Panc1 (cell line): ENCODE measurements around the gene ZNF414. TPM values are rescaled to one million over a fixed set of nuclear protein-coding genes. Genes with fewer than 3 reads are reported as not detected.

Experiments used
- ATAC-seq: fragments of 200-7000 bp; cut with Tn5 transposase; 2 replicates; pipeline ENCODE4 v1.9.1; 2020; ENCODE audit warnings: mild to moderate bottlenecking, moderate library complexity
- BruUV-seq: library from RNA; stranded (reverse); fragments of 400-500 nt; replicated peaks from 2 replicates; lab custom pipeline; 2021; lab: Mats Ljungman, UMichigan
- CTCF ChIA-PET: fragments of 300-600 bp; sonication (Branson Sonifier 250); formaldehyde crosslinking; loops from one replicate; lab custom pipeline; 2022; ENCODE audit warnings: antibody characterized with exemption; lab: Charles Lee
- POLR2A ChIA-PET: fragments of 300-600 bp; sonication (Branson Sonifier 250); formaldehyde crosslinking; loops from one replicate; lab custom pipeline; 2022; ENCODE audit warnings: antibody characterized with exemption; lab: Charles Lee
- DNase-seq: peaks from one replicate; pipeline ENCODE4 v3.0.0-alpha.2; 2010; ENCODE audit warnings: low read depth, low spot score
- H3K27ac ChIP-seq: 2 replicates; pipeline ENCODE4 v1.5.1; 2011; ENCODE audit warnings: mild to moderate bottlenecking, low read length, inconsistent platforms
- H3K27me3 ChIP-seq: fragments of 200-500 bp; sonication (Bioruptor generic); 2 replicates; pipeline ENCODE4 v1.6.0; 2014; ENCODE audit warnings: low read length, inconsistent platforms; ENCODE audit not compliant: control insufficient read depth, insufficient read depth
- H3K36me3 ChIP-seq: fragments of 200-500 bp; sonication (Bioruptor generic); 2 replicates; pipeline ENCODE4 v1.5.1; 2014; ENCODE audit warnings: inconsistent platforms, mild to moderate bottlenecking, low read length, moderate library complexity; ENCODE audit not compliant: control insufficient read depth, insufficient read depth
- H3K4me1 ChIP-seq: 2 replicates; pipeline ENCODE4 v1.5.1; 2011; ENCODE audit warnings: inconsistent platforms, mild to moderate bottlenecking, low read length, moderate library complexity; ENCODE audit not compliant: control insufficient read depth, insufficient read depth
- H3K4me3 ChIP-seq, 2 experiments: 2 replicates each; pipeline ENCODE4 v1.5.1; 2011 to 2012; ENCODE audit warnings: low read depth in 2 of 2, low read length in 2 of 2, mild to moderate bottlenecking in 2 of 2, inconsistent platforms in 1 of 2, moderate library complexity in 1 of 2
- H3K9me3 ChIP-seq: fragments of 200-500 bp; sonication (Bioruptor generic); 2 replicates; pipeline ENCODE4 v1.5.1; 2014; ENCODE audit warnings: low read depth, mild to moderate bottlenecking, inconsistent platforms, low read length, moderate library complexity; ENCODE audit not compliant: control insufficient read depth, insufficient read depth
- POLR2AphosphoS5 ChIP-seq: IDR thresholded peaks from 2 replicates; pipeline ENCODE4 v1.6.1; 2012; ENCODE audit warnings: mild to moderate bottlenecking, low read depth, low read length, moderate library complexity
- SIN3A ChIP-seq: IDR thresholded peaks from 2 replicates; pipeline ENCODE4 v1.6.1; 2012; ENCODE audit warnings: low read depth, mild to moderate bottlenecking, low read length, moderate library complexity, borderline replicate concordance; ENCODE audit not compliant: insufficient read depth
- TCF7L2 ChIP-seq: IDR thresholded peaks from 2 replicates; pipeline ENCODE4 v1.6.1; 2011; ENCODE audit warnings: mild to moderate bottlenecking, low read depth, low read length, inconsistent platforms
- in situ Hi-C: cut with HindIII; loops from 2 replicates; pipeline ENCODE4 v1.10.0; 2016; ENCODE audit warnings: low sequenced_read_pairs, low pct_unique_long_range_greater_than_20kb
- intact Hi-C: fragments of 100-400 bp; cut with micrococcal nuclease; formaldehyde crosslinking; loops from one replicate; pipeline ENCODE4 v1.10.0; 2022; ENCODE audit not compliant: unreplicated experiment
- total RNA-seq: library from RNA; stranded (reverse); gene quantifications from one replicate; pipeline ENCODE4 v1.2.1, GENCODE V29; 2021; ENCODE audit not compliant: unreplicated experiment
- TF ChIP-seq, protein P1 (sequence below): fragments of 450-650 bp; IDR thresholded peaks from 2 replicates; pipeline ENCODE4 v1.5.1; 2017; ENCODE audit warnings: mild to moderate bottlenecking
- TF ChIP-seq, protein P2 (sequence below), 2 experiments: IDR thresholded peaks; 2 replicates each; pipeline ENCODE4 v1.6.1; 2011 to 2012; ENCODE audit warnings: low read depth in 2 of 2, control low read depth in 1 of 2, low read length in 1 of 2, mild to moderate bottlenecking in 1 of 2, moderate library complexity in 1 of 2; ENCODE audit not compliant: insufficient read depth in 1 of 2

The ZNF414 gene
- total RNA-seq, 1 experiment from 2014 or later: 37.1 TPM

DNA sequence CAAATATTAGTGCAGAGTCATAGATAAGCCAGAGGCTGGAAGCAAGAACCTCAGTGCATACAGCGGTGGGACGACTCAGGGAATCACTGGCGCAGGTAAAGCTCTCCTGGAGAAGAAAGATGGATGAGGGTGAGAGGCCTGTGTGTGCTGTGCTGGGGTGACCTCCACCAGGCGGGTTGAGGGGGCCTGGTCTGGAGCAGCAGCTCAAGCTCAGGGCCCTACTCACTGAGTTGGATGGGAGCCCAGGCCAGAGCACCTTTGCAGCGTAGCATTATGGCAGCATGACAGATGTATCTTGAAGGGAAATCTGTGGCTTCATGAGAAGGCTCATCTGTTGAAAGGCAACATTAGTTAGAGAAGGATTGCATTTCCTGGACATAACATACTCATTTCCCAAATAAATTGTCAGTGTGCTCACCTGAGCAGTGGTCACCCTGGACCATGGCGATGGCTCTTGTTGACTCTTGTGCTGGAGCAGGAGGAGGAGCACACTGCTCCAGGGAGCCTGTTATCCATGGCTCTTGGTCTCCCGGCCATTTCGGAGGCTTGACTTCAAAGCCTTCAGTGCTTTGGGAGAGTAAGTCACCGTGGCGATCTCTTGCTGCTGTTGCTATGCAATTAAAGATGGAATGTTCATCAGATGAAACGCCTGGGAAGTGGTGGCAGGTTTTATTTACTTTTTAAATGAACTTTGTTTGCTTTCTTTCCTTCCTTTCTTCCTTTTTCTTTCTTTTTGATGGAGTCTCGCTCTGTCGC lies 44.2 kb downstream of the ZNF414 start:
- H3K27ac ChIP-seq: no peak overlapping the region
- DNase-seq (no peak), ATAC-seq (peak; percentile 56; the same call in 1 of the 2 replicates)
- intact Hi-C loops (no loop called here), in situ Hi-C loops (no loop called here)
- POLR2A ChIA-PET: no interaction called here
- CTCF ChIA-PET: interaction anchor here (0.6 kb wide), 1 partner anchor 115 kb away, joined by 4 read pairs; no protein-coding TSS in a partner anchor
- no peaks in the 10 kb centered on the region for H3K4me1 ChIP-seq
- BruUV-seq: no TSS peak
- no peak overlapping the region for H3K4me3 ChIP-seq
- no peak for TF ChIP-seq TCF7L2
- TF ChIP-seq, protein P1, sequence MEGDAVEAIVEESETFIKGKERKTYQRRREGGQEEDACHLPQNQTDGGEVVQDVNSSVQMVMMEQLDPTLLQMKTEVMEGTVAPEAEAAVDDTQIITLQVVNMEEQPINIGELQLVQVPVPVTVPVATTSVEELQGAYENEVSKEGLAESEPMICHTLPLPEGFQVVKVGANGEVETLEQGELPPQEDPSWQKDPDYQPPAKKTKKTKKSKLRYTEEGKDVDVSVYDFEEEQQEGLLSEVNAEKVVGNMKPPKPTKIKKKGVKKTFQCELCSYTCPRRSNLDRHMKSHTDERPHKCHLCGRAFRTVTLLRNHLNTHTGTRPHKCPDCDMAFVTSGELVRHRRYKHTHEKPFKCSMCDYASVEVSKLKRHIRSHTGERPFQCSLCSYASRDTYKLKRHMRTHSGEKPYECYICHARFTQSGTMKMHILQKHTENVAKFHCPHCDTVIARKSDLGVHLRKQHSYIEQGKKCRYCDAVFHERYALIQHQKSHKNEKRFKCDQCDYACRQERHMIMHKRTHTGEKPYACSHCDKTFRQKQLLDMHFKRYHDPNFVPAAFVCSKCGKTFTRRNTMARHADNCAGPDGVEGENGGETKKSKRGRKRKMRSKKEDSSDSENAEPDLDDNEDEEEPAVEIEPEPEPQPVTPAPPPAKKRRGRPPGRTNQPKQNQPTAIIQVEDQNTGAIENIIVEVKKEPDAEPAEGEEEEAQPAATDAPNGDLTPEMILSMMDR: no peak
- no peak for TF ChIP-seq SIN3A
- no peak for TF ChIP-seq POLR2AphosphoS5
- TF ChIP-seq, protein P2, sequence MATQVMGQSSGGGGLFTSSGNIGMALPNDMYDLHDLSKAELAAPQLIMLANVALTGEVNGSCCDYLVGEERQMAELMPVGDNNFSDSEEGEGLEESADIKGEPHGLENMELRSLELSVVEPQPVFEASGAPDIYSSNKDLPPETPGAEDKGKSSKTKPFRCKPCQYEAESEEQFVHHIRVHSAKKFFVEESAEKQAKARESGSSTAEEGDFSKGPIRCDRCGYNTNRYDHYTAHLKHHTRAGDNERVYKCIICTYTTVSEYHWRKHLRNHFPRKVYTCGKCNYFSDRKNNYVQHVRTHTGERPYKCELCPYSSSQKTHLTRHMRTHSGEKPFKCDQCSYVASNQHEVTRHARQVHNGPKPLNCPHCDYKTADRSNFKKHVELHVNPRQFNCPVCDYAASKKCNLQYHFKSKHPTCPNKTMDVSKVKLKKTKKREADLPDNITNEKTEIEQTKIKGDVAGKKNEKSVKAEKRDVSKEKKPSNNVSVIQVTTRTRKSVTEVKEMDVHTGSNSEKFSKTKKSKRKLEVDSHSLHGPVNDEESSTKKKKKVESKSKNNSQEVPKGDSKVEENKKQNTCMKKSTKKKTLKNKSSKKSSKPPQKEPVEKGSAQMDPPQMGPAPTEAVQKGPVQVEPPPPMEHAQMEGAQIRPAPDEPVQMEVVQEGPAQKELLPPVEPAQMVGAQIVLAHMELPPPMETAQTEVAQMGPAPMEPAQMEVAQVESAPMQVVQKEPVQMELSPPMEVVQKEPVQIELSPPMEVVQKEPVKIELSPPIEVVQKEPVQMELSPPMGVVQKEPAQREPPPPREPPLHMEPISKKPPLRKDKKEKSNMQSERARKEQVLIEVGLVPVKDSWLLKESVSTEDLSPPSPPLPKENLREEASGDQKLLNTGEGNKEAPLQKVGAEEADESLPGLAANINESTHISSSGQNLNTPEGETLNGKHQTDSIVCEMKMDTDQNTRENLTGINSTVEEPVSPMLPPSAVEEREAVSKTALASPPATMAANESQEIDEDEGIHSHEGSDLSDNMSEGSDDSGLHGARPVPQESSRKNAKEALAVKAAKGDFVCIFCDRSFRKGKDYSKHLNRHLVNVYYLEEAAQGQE (IDR thresholded peaks at IDR 0.05; ENCODE audit: insufficient read depth in 1 of 2, low read depth in 2 of 2, low read length in 1 of 2): no peak
- H3K27me3 ChIP-seq: no peaks in the 10 kb centered on the region
- no peaks in the 10 kb centered on the region for H3K9me3 ChIP-seq
- peaks cover 48% of the 10 kb centered on the region for H3K36me3 ChIP-seq

DNA sequence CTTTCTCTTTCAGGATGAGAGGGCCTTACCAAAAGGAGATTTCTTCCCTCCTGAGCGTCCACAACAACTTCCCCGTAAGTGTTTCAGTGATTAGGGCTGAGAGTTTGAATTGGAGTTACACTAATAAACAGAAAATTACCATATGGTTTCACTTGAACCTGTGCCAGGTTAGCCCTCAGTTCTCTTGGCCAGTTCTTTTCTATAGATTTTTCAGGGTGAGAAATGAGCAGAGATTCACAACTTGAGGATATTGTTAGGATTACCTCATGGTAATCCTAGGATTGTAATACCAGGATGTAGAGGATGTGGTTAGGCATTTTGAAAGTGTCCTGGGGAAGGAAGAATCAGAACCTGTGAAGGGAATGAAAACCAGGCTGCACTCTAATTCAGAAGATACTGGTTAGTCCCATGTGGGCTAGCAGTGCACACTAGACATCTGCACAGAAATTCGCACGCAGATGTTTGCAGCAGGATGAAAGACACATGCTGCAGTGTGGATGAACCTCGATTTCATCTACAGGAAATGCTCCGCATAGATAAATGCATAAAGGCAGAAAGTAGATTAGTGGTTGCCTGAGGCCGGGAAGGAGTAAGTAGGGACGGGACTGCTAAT lies 45.1 kb downstream of the ZNF414 start:
- ATAC-seq (no peak), DNase-seq (no peak)
- CTCF ChIA-PET: interaction anchor here (0.6 kb wide), 1 partner anchor 115 kb away, joined by 4 read pairs; no protein-coding TSS in a partner anchor
- POLR2A ChIA-PET: no interaction called here
- Histone ChIP-seq H3K4me1 (no peaks in the 10 kb centered on the region), H3K36me3 (peaks cover 52% of the 10 kb centered on the region), H3K9me3 (no peaks in the 10 kb centered on the region), H3K27me3 (no peaks in the 10 kb centered on the region), H3K27ac (no peak overlapping the region), H3K4me3 (no peak overlapping the region)
- in situ Hi-C loops (no loop called here), intact Hi-C loops (no loop called here)
- BruUV-seq: no TSS peak
- TF ChIP-seq POLR2AphosphoS5 (no peak), TCF7L2 (no peak), SIN3A (no peak)
- TF ChIP-seq, protein P1: no peak
- TF ChIP-seq, protein P2 (IDR thresholded peaks at IDR 0.05; ENCODE audit: insufficient read depth in 1 of 2, low read depth in 2 of 2, low read length in 1 of 2): no peak
